ENCODE results near the gene AIF1L.

DNA sequence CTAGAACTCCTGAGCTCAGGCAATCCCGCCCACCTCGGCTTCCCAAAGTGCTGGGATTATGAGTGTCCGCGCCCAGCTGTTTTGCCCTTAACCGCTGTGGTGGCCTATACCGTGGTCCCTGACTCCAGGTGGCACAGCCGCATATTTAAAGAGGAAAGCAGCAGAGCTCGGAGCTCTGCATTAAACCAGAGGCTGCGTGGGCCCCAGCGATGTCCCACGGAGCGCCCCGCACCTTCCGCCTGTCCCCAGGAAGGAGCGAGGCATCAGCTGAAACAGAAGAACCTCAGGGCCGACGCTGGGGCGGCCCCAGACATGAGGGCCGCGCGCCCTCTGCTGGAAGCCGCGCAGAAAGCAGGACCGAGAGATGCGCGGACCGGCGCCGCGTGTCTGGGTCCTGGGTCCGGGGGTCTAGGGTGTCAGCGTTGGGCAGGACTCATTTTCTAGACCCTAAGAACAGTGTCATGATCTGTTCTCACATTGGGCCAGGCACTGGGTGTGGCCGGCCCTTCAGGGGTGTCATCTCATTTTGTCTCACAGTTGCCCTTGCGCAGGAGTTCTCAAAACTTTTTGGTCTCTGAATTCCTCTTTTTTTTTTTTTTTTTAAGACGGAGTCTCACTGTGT, 49.6 kb upstream of the AIF1L start:
- TF ChIP-seq POLR2A (IDR thresholded peaks at IDR 0.05) (no peak), POLR2AphosphoS5 (IDR thresholded peaks at IDR 0.05) (no peak)
- TF ChIP-seq, protein P1, sequence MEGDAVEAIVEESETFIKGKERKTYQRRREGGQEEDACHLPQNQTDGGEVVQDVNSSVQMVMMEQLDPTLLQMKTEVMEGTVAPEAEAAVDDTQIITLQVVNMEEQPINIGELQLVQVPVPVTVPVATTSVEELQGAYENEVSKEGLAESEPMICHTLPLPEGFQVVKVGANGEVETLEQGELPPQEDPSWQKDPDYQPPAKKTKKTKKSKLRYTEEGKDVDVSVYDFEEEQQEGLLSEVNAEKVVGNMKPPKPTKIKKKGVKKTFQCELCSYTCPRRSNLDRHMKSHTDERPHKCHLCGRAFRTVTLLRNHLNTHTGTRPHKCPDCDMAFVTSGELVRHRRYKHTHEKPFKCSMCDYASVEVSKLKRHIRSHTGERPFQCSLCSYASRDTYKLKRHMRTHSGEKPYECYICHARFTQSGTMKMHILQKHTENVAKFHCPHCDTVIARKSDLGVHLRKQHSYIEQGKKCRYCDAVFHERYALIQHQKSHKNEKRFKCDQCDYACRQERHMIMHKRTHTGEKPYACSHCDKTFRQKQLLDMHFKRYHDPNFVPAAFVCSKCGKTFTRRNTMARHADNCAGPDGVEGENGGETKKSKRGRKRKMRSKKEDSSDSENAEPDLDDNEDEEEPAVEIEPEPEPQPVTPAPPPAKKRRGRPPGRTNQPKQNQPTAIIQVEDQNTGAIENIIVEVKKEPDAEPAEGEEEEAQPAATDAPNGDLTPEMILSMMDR (IDR thresholded peaks at IDR 0.05) = peak; percentile 80 to 85 (median 81)

Measured in breast epithelium (tissue), 3 donors.